Natural killer cell (primary cell): ENCODE results near the gene ZNF564. TPM values are rescaled to one million over a fixed set of nuclear protein-coding genes. Genes with fewer than 3 reads are reported as not detected.

Experiments used
- ATAC-seq, 3 donors: fragments of 150-1000 bp in 2 of 3; fragments of 200-7000 bp in 1 of 3; cut with Tn5 transposase; 1 replicate in 1 of 3; 2 replicates in 2 of 3; pipeline ENCODE4 v1.10.0; 2021; ENCODE audit warnings: mild to moderate bottlenecking in 2 of 3, moderate library complexity in 2 of 3
- DNase-seq, 2 donors: peaks; one replicate each; pipeline versions ENCODE4 v3.0.0 to v3.0.0-alpha.2; 2013 to 2021; ENCODE audit warnings: mixed read lengths in 1 of 2
- H3K27ac ChIP-seq: one replicate; pipeline ENCODE4 v1.5.1; 2013; ENCODE audit warnings: mild to moderate bottlenecking, low read length
- H3K27me3 ChIP-seq: one replicate; pipeline ENCODE4 v1.6.1; 2013; ENCODE audit warnings: low read length; ENCODE audit not compliant: control insufficient read depth, insufficient read depth
- H3K36me3 ChIP-seq: one replicate; pipeline ENCODE4 v1.6.1; 2013; ENCODE audit warnings: low read length; ENCODE audit not compliant: control insufficient read depth, insufficient read depth
- H3K4me1 ChIP-seq: one replicate; pipeline ENCODE4 v1.6.1; 2013; ENCODE audit warnings: low read length; ENCODE audit not compliant: control insufficient read depth, insufficient read depth
- H3K4me3 ChIP-seq: one replicate; pipeline ENCODE4 v1.5.1; 2013; ENCODE audit warnings: low read length
- H3K9me3 ChIP-seq: one replicate; pipeline ENCODE4 v1.6.1; 2013; ENCODE audit warnings: low read length; ENCODE audit not compliant: control insufficient read depth, insufficient read depth
- H3K27ac Mint-ChIP-seq, 2 donors: one replicate each; pipeline ENCODE4 v1.8.0; 2022; ENCODE audit warnings: mild to moderate bottlenecking in 2 of 2, mixed read lengths in 2 of 2, moderate library complexity in 1 of 2
- H3K27me3 Mint-ChIP-seq, 2 donors: one replicate each; pipeline ENCODE4 v1.8.0; 2022; ENCODE audit warnings: low read depth in 2 of 2, mixed read lengths in 2 of 2
- H3K36me3 Mint-ChIP-seq: one replicate; pipeline ENCODE4 v1.8.0; 2022; ENCODE audit warnings: mixed read lengths
- H3K4me1 Mint-ChIP-seq, 2 donors: one replicate each; pipeline ENCODE4 v1.8.0; 2022; ENCODE audit warnings: mixed read lengths in 2 of 2
- H3K4me3 Mint-ChIP-seq: one replicate; pipeline ENCODE4 v1.8.0; 2022; ENCODE audit warnings: mild to moderate bottlenecking, moderate library complexity, mixed read lengths
- H3K9me3 Mint-ChIP-seq, 2 donors: one replicate each; pipeline ENCODE4 v1.8.0; 2022; ENCODE audit warnings: mixed read lengths in 2 of 2
- WGBS: methylation state at CpG from one replicate; pipeline ENCODE4 v1.1.7; 2013; ENCODE audit warnings: missing lambda C conversion rate; ENCODE audit not compliant: insufficient coverage; 5-methylcytosine and 5-hydroxymethylcytosine counted together
- intact Hi-C: fragments of 100-400 bp; cut with micrococcal nuclease; formaldehyde crosslinking; loops from one replicate; pipeline ENCODE4 v1.14.2; 2022
- total RNA-seq, 4 donors: library from RNA; stranded (reverse); fragments of 120-200 nt in 1 of 4; gene quantifications; one replicate each; pipeline versions ENCODE4 v1.2.3 to v1.2.4, GENCODE V29; 2013 to 2022
- TF ChIP-seq, protein P1 (sequence below): fragments of 200-600 bp; IDR thresholded peaks from one replicate; pipeline ENCODE4 v1.8.0; 2022; ENCODE audit warnings: antibody characterized with exemption

The ZNF564 gene
- total RNA-seq, 3 donors from 2014 or later (not counting 1 experiment from before 2014, with no cell fraction given) = 22.0 to 27.1 (median 23.3) TPM

DNA sequence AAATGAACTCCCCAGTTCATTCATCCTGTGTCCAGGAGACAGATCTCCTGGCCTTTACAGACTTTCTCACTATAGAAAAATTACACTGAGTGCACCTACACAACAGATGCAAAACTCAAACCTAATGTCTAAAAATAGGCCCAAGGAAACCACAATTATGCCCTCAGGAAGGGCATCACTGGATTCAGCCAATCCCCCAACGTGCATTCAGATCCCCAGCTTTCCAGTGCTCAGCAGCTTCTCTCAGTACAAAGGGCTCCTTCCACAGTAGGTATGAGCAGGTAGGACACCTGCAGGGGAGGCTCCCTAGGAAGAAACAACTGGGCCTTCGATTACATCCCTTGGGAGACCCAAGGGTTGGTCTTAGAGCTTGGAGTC is 68.8 kb downstream of the ZNF564 start:
- H3K27ac Mint-ChIP-seq = peak overlapping the region; percentile 51 to 61
- Histone ChIP-seq H3K36me3 (no peaks in the 10 kb centered on the region), H3K4me1 (peaks cover 25% of the 10 kb centered on the region), H3K27me3 (no peaks in the 10 kb centered on the region), H3K27ac (no peak overlapping the region), H3K9me3 (no peaks in the 10 kb centered on the region), H3K4me3 (no peak overlapping the region)
- no peak for ATAC-seq
- intact Hi-C loops = no loop called here
- 34% methylated on average over 2 of the region's 2 CpGs for WGBS
- H3K4me1 Mint-ChIP-seq = peaks cover 32 to 41% of the 10 kb centered on the region in 2 donors
- peak overlapping the region; percentile 60 for H3K4me3 Mint-ChIP-seq
- TF ChIP-seq, protein P1, sequence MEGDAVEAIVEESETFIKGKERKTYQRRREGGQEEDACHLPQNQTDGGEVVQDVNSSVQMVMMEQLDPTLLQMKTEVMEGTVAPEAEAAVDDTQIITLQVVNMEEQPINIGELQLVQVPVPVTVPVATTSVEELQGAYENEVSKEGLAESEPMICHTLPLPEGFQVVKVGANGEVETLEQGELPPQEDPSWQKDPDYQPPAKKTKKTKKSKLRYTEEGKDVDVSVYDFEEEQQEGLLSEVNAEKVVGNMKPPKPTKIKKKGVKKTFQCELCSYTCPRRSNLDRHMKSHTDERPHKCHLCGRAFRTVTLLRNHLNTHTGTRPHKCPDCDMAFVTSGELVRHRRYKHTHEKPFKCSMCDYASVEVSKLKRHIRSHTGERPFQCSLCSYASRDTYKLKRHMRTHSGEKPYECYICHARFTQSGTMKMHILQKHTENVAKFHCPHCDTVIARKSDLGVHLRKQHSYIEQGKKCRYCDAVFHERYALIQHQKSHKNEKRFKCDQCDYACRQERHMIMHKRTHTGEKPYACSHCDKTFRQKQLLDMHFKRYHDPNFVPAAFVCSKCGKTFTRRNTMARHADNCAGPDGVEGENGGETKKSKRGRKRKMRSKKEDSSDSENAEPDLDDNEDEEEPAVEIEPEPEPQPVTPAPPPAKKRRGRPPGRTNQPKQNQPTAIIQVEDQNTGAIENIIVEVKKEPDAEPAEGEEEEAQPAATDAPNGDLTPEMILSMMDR = no peak
- H3K36me3 Mint-ChIP-seq = no peaks in the 10 kb centered on the region
- no peaks in the 10 kb centered on the region for H3K27me3 Mint-ChIP-seq
- H3K9me3 Mint-ChIP-seq = no peaks in the 10 kb centered on the region
- no peak for DNase-seq

DNA sequence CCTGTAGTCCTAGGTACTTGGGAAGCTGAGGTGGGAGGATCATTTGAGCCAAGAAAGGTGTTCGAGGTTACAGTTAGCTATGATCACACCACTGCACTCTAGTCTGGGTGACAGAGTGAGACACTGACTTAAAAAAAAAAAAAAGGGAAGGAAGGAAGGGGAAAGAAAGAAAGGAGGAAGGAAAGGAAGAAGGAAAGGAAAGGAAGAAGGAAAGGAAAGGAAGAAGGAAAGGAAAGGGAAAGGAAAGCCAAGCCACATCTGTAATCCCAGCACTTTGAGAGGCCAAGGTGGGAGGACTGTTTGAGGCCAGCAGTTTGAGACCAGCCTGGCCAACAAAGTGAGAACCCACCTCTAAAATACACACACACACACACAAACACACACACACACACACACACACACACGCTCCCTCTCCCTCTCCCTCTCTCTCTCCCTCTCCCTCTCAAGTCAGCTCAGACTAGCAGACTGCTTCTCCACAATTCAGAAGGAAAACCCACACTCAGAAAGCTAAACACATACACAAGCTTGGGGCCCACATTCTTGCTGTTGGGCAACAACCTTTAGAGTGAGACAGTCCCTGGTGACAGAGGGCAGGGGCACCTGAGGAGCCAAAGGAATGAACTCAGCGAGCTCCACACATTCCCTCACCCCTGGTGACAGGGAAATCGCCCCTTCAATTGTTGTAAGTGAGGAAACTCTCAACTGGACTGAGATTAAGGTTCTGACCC is 69.3 kb downstream of the ZNF564 start:
- Mint-ChIP-seq H3K36me3 (no peaks in the 10 kb centered on the region), H3K9me3 (no peaks in the 10 kb centered on the region), H3K27me3 (no peaks in the 10 kb centered on the region), H3K4me3 (peak overlapping the region; percentile 25), H3K4me1 (peaks cover 32 to 42% of the 10 kb centered on the region in 2 donors), H3K27ac (peak overlapping the region; percentile 61 to 63)
- Histone ChIP-seq H3K9me3 (no peaks in the 10 kb centered on the region), H3K4me1 (peaks cover 25% of the 10 kb centered on the region), H3K27ac (no peak overlapping the region), H3K27me3 (no peaks in the 10 kb centered on the region), H3K36me3 (no peaks in the 10 kb centered on the region), H3K4me3 (no peak overlapping the region)
- TF ChIP-seq, protein P1 = no peak
- ATAC-seq (no peak), DNase-seq (no peak)
- intact Hi-C loops = no loop called here
- WGBS = 61% methylated on average over 3 of the region's 4 CpGs

DNA sequence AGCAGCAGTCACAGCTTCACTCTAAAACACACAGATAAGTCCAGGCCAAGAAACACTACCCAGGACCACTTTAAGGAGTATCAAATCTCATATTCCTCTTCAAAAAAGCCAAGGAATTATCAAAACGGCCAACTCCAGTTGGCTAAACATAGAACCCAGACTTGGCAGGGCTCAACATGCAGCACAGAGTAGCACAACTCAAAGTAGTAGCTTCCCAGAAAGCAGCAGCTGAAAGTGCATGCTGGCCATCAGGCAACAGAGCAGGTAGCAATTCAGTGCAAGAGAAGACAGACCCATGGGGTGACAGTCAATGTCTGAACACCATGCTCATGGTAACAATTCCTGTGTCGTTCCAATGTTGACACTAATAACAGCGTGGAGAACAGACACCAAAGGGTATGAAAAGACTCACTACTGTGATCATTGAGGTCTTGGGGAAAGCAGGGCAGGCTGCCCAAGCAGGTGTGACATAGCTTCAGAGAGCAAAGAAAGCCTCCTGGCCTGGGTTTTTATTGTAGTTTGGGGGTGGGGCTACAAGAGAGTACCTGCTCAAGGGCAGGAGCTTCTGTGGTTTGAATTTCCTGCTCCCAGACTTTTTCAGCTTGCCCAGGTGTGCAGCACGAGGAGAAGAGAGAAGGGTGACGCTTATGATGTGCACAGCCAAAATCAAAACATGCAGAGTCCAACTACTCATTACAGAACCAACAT is 72.9 kb downstream of the ZNF564 start:
- intact Hi-C loops = no loop called here
- no peaks in the 10 kb centered on the region for H3K27me3 Mint-ChIP-seq
- no peaks in the 10 kb centered on the region for H3K9me3 ChIP-seq
- peaks cover 11% of the 10 kb centered on the region for H3K4me1 ChIP-seq
- no peaks in the 10 kb centered on the region for H3K36me3 ChIP-seq
- no peaks in the 10 kb centered on the region for H3K36me3 Mint-ChIP-seq
- no peak overlapping the region for H3K27ac Mint-ChIP-seq
- H3K27ac ChIP-seq = no peak overlapping the region
- no peaks in the 10 kb centered on the region for H3K27me3 ChIP-seq
- H3K9me3 Mint-ChIP-seq = no peaks in the 10 kb centered on the region
- DNase-seq (no peak), ATAC-seq (no peak)
- WGBS = 62% methylated on average over 4 of the region's 5 CpGs
- peaks cover 25 to 35% of the 10 kb centered on the region in 2 donors for H3K4me1 Mint-ChIP-seq
- H3K4me3 Mint-ChIP-seq = no peak overlapping the region
- H3K4me3 ChIP-seq = no peak overlapping the region
- TF ChIP-seq, protein P1 = no peak

Other genes starting within 250 kb of the ZNF564 start
- gene ZNF563, start 217.8 kb downstream of the ZNF564 start, total RNA-seq = under 1 TPM; 0.78 to 1.00 (median 0.80) TPM
- 1 to 10 TPM; 1.4 to 3.4 (median 2.8) TPM for gene ZNF442, start 185.8 kb downstream of the ZNF564 start, total RNA-seq
- 1 to 10 TPM; 2.8 to 7.5 (median 4.6) TPM for gene ZNF799, start 150.2 kb downstream of the ZNF564 start, total RNA-seq
- gene ZNF443, start 110.5 kb downstream of the ZNF564 start, total RNA-seq = 1 to 10 TPM; 3.5 to 6.1 (median 3.9) TPM
- gene ZNF709, start 66.7 kb downstream of the ZNF564 start, total RNA-seq = 1 to 10 TPM; 4.1 to 4.7 (median 4.1) TPM
- gene ZNF490, start 59.3 kb upstream of the ZNF564 start, total RNA-seq = 10 to 100 TPM; 12.0 to 21.4 (median 20.9) TPM
- gene ZNF791, start 59.4 kb upstream of the ZNF564 start, total RNA-seq = 10 to 100 TPM; 52.6 to 62.0 (median 56.5) TPM
- gene MAN2B1, start 115.3 kb upstream of the ZNF564 start, total RNA-seq = 100 to 1,000 TPM; 107 to 118 (median 112) TPM
- 10 to 100 TPM; 17.0 to 25.8 (median 25.1) TPM for gene WDR83, start 115.3 kb upstream of the ZNF564 start, total RNA-seq
- 100 to 1,000 TPM; 143 to 193 (median 145) TPM for gene DHPS, start 130.4 kb upstream of the ZNF564 start, total RNA-seq
- gene GNG14, start 136.5 kb upstream of the ZNF564 start, total RNA-seq = not detected
- gene FBXW9, start 145.1 kb upstream of the ZNF564 start, total RNA-seq = 1 to 10 TPM; 2.2 to 3.2 (median 2.9) TPM
- 10 to 100 TPM; 56.8 to 66.6 (median 58.2) TPM for gene TNPO2, start 172.4 kb upstream of the ZNF564 start, total RNA-seq
- gene TRIR, start 183.2 kb upstream of the ZNF564 start, total RNA-seq = 100 to 1,000 TPM; 217 to 228 (median 219) TPM
- gene GET3, start 186.0 kb upstream of the ZNF564 start, total RNA-seq = 10 to 100 TPM; 42.2 to 51.3 (median 44.2) TPM
- not detected for gene BEST2, start 200.3 kb upstream of the ZNF564 start, total RNA-seq
- 10 to 100 TPM; 13.3 to 15.3 (median 13.9) TPM for gene HOOK2, start 224.1 kb upstream of the ZNF564 start, total RNA-seq
- gene JUNB, start 240.0 kb upstream of the ZNF564 start, total RNA-seq = 100 to 1,000 TPM; 781 to 903 (median 859) TPM